ENCODE measurements around the gene SPTLC1.
A peak's percentile ranks its signal among the peaks of the same experiment; 100 is the strongest.

The SPTLC1 gene

DNA sequence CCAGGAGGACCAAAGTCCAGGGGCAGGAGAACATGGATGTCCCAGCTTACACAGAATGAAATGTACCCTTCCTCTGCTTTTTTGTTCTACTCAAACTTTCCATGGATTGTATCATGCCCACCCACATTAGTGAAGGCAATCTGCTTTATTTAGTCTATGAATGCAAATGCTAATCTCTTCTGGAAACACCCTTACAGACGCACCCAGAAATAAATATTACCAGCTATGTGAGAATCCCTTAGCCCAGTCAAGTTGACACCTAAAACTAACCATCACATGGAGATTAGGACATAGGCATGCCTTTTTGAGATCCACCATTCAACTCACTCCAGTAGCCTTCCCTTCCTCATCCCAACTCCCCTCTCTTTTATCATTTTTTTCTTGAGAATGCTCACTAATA, 6.1 kb upstream of the SPTLC1 start:
- no peak for DNase-seq (ENCODE audit: low read depth in 1 of 2, low spot score in 1 of 2)
- H3K27me3 ChIP-seq (ENCODE audit: insufficient read depth, poor library complexity, severe bottlenecking) = no peaks in the 10 kb centered on the region
- H3K4me3 ChIP-seq (replicated peaks; ENCODE audit: insufficient read depth, low read length) = no peak overlapping the region
- no peak for TF ChIP-seq SPI1 (IDR thresholded peaks at IDR 0.05; ENCODE audit: borderline replicate concordance, low read depth)
- no peak for TF ChIP-seq GABPA (IDR thresholded peaks at IDR 0.05; ENCODE audit: low read depth)
- TF ChIP-seq CTCF (IDR thresholded peaks at IDR 0.05; ENCODE audit: insufficient read depth, low read length) = no peak
- TF ChIP-seq, protein P1, sequence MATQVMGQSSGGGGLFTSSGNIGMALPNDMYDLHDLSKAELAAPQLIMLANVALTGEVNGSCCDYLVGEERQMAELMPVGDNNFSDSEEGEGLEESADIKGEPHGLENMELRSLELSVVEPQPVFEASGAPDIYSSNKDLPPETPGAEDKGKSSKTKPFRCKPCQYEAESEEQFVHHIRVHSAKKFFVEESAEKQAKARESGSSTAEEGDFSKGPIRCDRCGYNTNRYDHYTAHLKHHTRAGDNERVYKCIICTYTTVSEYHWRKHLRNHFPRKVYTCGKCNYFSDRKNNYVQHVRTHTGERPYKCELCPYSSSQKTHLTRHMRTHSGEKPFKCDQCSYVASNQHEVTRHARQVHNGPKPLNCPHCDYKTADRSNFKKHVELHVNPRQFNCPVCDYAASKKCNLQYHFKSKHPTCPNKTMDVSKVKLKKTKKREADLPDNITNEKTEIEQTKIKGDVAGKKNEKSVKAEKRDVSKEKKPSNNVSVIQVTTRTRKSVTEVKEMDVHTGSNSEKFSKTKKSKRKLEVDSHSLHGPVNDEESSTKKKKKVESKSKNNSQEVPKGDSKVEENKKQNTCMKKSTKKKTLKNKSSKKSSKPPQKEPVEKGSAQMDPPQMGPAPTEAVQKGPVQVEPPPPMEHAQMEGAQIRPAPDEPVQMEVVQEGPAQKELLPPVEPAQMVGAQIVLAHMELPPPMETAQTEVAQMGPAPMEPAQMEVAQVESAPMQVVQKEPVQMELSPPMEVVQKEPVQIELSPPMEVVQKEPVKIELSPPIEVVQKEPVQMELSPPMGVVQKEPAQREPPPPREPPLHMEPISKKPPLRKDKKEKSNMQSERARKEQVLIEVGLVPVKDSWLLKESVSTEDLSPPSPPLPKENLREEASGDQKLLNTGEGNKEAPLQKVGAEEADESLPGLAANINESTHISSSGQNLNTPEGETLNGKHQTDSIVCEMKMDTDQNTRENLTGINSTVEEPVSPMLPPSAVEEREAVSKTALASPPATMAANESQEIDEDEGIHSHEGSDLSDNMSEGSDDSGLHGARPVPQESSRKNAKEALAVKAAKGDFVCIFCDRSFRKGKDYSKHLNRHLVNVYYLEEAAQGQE (IDR thresholded peaks at IDR 0.05; ENCODE audit: insufficient replicate concordance, low read depth) = no peak
- TF ChIP-seq POLR2AphosphoS5 (IDR thresholded peaks at IDR 0.05; ENCODE audit: low read depth) = no peak
- no peak overlapping the region for H3K27ac ChIP-seq (replicated peaks)

- Histone ChIP-seq H3K27me3 (ENCODE audit: insufficient read depth, poor library complexity, severe bottlenecking) (no peaks in the 10 kb centered on the region), H3K4me3 (replicated peaks; ENCODE audit: insufficient read depth, low read length) (no peak overlapping the region), H3K27ac (replicated peaks) (peak overlapping the region; percentile 45)
- TF ChIP-seq SPI1 (IDR thresholded peaks at IDR 0.05; ENCODE audit: borderline replicate concordance, low read depth) (no peak), POLR2AphosphoS5 (IDR thresholded peaks at IDR 0.05; ENCODE audit: low read depth) (no peak), CTCF (IDR thresholded peaks at IDR 0.05; ENCODE audit: insufficient read depth, low read length) (no peak), GABPA (IDR thresholded peaks at IDR 0.05; ENCODE audit: low read depth) (no peak)
- TF ChIP-seq, protein P1 (IDR thresholded peaks at IDR 0.05; ENCODE audit: insufficient replicate concordance, low read depth) = no peak
- DNase-seq (ENCODE audit: low read depth in 1 of 2, low spot score in 1 of 2) = no peak
These were observed 4.9 kb upstream of the SPTLC1 start for GRCh38 chr9:92120138-92120537.

- Histone ChIP-seq H3K27ac (replicated peaks) (peak overlapping the region; percentile 45), H3K27me3 (ENCODE audit: insufficient read depth, poor library complexity, severe bottlenecking) (no peaks in the 10 kb centered on the region), H3K4me3 (replicated peaks; ENCODE audit: insufficient read depth, low read length) (no peak overlapping the region)
- peak in 1 of 2 experiments; percentile 74 for DNase-seq (ENCODE audit: low read depth in 1 of 2, low spot score in 1 of 2)
- TF ChIP-seq, protein P1 (IDR thresholded peaks at IDR 0.05; ENCODE audit: insufficient replicate concordance, low read depth) = no peak
- TF ChIP-seq POLR2AphosphoS5 (IDR thresholded peaks at IDR 0.05; ENCODE audit: low read depth) (no peak), CTCF (IDR thresholded peaks at IDR 0.05; ENCODE audit: insufficient read depth, low read length) (no peak)
These were observed 4.4 kb upstream of the SPTLC1 start for GRCh38 chr9:92119586-92119985.

All from HL-60 (cell line).